ENCODE data around the gene ARL4C. TPM values are rescaled to one million over a fixed set of nuclear protein-coding genes. Genes with fewer than 3 reads are reported as not detected.

Gene ARL4C
- total and polyA plus RNA-seq, 2 experiments from 2014 or later: 5.8 to 9.9 TPM

GRCh38 chr2:234518986-234519642 lies 22.2 kb upstream of the ARL4C start (continued):
- TF ChIP-seq ZNF462 (CRISPR knock-in tag; IDR thresholded peaks at IDR 0.05): no peak
- TF ChIP-seq ETS1 (IDR thresholded peaks at IDR 0.05): no peak
- no peak for TF ChIP-seq EZH2 (IDR thresholded peaks at IDR 0.05; ENCODE audit: low read depth, unreplicated experiment)

GRCh38 chr2:234517971-234518370 lies 21.1 kb upstream of the ARL4C start:
- Mint-ChIP-seq H3K27ac (no peak overlapping the region), H3K27me3 (ENCODE audit: insufficient read depth, low read depth, poor library complexity) (peaks cover 4% of the 10 kb centered on the region), H3K36me3 (ENCODE audit: low read depth) (no peaks in the 10 kb centered on the region), H3K4me1 (peaks cover 4% of the 10 kb centered on the region; the same call in 2 of the 3 replicates), H3K4me3 (no peak overlapping the region), H3K9me3 (peaks cover 9% of the 10 kb centered on the region; the same call in 2 of the 3 replicates)
- TF ChIP-seq NANOG (IDR thresholded peaks at IDR 0.05; ENCODE audit: borderline replicate concordance) (no peak), CREB1 (CRISPR knock-in tag; IDR thresholded peaks at IDR 0.05; ENCODE audit: low read depth) (no peak), EZH2phosphoT487 (IDR thresholded peaks at IDR 0.05; ENCODE audit: unreplicated experiment) (no peak), JUNB (IDR thresholded peaks at IDR 0.05; ENCODE audit: unreplicated experiment) (no peak), REST (IDR thresholded peaks at IDR 0.05; ENCODE audit: unreplicated experiment) (no peak)
- H3K36me3 ChIP-seq (ENCODE audit: insufficient read depth): no peaks in the 10 kb centered on the region
- no peaks in the 10 kb centered on the region for H3K79me2 ChIP-seq (replicated peaks; ENCODE audit: insufficient read depth)
- no peaks in the 10 kb centered on the region for H3K9me2 ChIP-seq (ENCODE audit: insufficient read depth)
- no peaks in the 10 kb centered on the region for H3F3A ChIP-seq (replicated peaks; ENCODE audit: low read depth)
- DNase-seq (ENCODE audit: low spot score) (no peak), ATAC-seq (no peak)
- H3K27me3 ChIP-seq (ENCODE audit: insufficient read depth): no peaks in the 10 kb centered on the region
- no peak overlapping the region for H3K4me3 ChIP-seq
- no peak overlapping the region for H2AFZ ChIP-seq
- H4K20me1 ChIP-seq (replicated peaks; ENCODE audit: insufficient read depth): no peaks in the 10 kb centered on the region
- H3K27ac ChIP-seq (ENCODE audit: low read depth): no peak overlapping the region
- no peaks in the 10 kb centered on the region for H3K4me1 ChIP-seq (ENCODE audit: insufficient read depth)
- no peak overlapping the region for H3K4me2 ChIP-seq

All from GM23338 (cell line).